ENCODE measurements around the gene ELL2.

Gene ELL2

DNA sequence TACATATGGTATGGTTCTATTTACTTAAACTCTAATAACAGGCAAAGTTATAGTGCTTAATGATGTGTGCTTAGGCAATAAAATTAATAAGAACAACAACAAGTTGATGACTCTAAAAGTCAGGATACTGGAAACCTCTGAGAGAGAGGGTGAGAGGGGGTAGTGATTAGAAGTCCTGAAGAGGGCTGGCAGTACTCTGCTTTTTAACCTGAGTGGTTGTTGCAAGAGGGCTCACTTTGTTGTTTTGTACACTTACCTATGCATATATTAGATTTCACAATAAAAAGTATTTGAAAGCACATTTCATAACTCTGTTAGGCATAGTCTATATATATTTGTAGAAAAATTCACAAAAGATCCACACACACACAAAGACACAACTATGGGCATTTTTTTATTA, 21.4 kb upstream of the ELL2 start:
- DNase-seq (ENCODE audit: low spot score): no peak

GRCh38 chr5:95976606-95977005, 15.0 kb upstream of the ELL2 start:
- DNase-seq (ENCODE audit: low spot score): no peak

DNA sequence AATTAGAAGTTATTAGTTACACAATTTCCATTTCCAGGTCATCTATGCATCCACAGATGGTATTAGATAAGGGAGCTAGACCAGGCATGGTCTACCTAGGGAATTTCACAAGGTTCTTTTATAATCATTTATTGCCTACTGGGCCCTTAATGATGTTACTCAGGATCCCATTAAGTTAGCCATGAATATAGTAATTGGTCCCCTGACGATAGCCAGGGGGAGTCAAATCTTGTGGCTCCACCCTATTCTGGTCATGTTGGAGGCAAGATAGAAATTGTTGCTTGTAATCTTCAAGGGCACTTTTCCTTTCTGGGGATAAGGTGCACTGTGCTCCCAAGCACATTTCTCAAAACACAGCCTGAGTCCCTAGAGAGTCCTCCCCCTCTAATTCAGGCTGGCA, 14.1 kb upstream of the ELL2 start:
- no peak for DNase-seq (ENCODE audit: low spot score)

GRCh38 chr5:95973793-95974325, 12.2 kb upstream of the ELL2 start:
- peak; percentile 12 for DNase-seq (ENCODE audit: low spot score)

GRCh38 chr5:95972196-95972595, 10.5 kb upstream of the ELL2 start:
- DNase-seq (ENCODE audit: low spot score): no peak

GRCh38 chr5:95970359-95970704, 8.7 kb upstream of the ELL2 start:
- DNase-seq (ENCODE audit: low spot score): no peak

DNA sequence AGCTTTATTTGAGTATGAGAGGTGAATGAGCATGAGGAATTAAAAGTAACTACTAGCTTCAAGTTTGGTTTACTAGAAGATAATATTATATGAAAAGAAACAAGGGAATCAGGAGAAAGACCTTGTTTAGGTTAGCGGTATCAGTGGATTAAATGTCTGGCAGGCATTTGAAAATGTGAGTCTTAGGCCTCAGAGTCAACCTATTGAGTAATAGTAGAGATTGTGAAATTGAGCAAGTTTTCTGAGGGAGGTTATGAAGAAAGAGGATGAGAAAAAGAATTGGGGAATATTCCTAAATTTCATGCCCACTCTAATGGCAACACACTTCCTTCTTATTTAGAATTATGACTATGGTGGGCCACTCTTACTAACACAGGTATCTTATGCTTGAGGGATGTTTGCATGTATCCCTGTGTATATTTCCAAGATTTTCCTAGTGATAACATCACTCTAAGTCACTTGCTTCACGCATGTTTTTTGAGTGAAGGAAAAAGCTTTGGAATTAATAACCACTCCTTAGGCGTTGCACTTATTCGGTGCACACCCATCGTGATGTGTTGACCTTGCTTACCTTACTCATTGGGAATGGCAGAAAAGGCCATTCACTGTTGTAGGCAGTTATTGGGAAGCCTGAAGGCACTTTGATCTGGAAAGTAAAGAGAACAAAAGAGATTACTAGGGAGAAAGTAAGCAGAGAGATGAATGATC, 8.2 kb upstream of the ELL2 start:
- no peak for DNase-seq (ENCODE audit: low spot score)

DNA sequence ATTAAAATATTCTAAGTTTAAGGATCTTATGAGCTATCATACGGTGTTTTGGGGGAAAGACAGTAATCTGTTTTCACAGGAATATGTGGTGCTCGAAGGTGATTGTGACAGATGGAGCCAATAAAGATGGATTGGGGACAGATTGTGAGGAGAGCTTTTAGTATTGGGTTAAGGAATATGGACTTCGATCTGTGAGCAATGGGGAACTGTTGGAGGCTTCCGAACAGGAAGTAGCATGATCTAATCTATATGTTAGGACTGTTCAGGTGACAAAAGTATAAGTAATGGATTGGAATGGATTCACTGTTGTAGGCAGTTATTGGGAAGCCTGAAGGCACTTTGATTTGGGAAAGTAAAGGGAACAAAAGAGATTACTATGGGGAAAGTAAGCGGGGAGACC, 7.4 kb upstream of the ELL2 start:
- no peak for DNase-seq (ENCODE audit: low spot score)

DNA sequence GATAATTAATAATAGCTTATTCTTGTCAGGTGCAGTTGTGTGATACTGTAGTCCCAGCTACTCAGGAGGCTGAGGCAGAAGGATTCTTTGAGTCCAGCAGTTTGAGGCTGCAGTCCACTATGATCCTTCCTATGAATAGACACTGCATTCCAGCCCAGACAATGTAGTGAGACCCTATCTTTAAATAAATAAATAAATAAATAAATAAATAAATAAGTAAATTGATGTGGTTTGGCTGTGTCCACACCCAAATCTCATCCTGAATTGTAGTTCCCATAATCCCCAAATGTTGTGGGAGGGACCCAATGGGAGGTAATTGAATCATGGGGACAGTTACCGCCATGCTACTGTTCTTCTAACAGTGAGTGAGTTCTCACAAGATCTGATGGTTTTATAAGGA, 5.6 kb upstream of the ELL2 start:
- DNase-seq (ENCODE audit: low spot score): no peak

DNA sequence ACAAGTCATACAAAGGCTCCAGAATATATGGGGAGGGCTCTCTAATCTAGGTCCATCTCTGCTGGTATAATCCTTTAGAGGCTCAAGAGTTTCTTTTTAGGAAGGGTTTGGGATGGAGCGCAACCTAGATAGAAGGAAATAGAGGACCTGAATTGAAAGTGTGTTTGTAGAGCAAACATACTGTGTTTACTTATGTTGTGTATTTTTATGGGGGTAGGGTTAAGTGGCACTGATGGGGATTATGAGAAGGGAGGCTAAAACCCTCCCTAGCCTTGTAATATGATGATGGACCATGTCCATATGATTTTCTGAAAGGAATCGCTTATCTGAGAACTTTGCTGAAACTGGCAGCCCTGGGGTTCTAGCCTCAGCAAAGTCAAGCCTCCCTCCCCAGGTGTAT, 4.4 kb upstream of the ELL2 start:
- DNase-seq (ENCODE audit: low spot score): no peak

- no peak for DNase-seq (ENCODE audit: low spot score)
These were observed 2.2 kb upstream of the ELL2 start for GRCh38 chr5:95963650-95964410.

DNA sequence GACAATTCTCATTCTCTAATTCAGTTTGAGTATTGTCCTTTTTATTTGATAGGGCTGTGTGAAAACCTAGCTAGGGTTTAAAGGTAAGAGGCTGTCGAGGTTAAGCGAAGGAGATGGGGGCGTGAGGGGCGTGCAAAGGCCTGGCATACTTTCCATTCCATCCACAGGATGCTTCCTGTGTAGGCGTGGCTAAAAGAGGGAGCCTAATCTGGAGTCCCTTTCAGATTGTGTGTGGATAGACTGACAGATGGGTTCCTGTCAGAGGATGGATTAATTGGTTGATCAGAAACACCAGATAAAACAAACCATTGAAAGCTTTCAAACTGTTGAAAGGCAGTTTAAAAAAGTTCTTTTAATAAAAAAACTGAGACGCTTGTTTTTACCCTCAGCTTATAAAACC, 1.1 kb upstream of the ELL2 start:
- DNase-seq (ENCODE audit: low spot score): peak; percentile 64

- no peak for DNase-seq (ENCODE audit: low spot score)
These were observed 773 bp upstream of the ELL2 start for GRCh38 chr5:95962475-95962773.

DNA sequence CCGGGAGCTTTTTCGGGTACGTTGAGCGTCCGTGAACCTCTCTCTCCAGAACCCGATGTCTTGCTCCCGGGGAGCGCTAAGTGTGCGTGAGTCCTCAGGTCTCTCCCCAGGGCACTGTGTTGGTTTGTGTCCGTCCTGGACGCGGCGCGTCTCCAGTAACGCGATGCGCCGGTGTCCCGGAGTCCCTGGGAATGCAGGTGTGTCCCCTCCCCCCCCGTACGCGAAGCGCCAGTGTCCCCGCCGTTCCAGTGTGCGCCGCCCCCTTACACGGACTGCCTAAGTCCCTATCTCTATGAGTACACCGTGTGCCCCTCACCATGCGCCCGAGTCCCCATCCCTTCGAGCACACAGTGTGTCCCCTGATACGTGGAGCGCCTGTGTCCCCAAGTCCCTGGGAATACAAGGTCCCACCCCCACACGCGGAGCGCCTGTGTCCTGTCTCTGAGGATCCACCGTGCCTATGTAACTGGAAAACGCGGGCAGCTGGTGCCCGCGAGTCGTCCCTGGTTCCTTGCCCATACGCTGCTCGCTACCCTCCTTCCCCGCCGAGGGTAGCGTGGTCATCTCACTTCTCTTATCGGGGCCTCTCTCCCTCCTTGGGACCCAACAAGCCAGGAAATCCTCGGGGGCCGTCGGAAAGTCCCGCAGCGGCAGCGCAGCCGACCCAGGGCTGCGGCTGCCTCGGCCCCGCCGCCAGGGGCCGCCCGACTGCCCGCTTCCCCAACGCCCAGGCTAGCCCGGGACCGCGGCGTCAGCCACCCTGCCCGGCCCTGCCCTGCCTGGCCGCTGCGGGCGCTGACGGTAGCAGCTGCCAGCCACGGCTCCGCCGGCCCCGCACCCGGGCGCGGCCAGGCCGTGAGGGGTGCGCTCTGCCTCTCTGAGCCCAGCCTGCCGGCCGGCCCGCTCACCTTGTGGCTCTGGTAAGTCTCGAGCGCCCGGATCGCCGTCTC, 709 bp downstream of the ELL2 start:
- peak; percentile 86 for DNase-seq (ENCODE audit: low spot score)

GRCh38 chr5:95959888-95960666, 1.6 kb downstream of the ELL2 start:
- peak; percentile 77 for DNase-seq (ENCODE audit: low spot score)

DNA sequence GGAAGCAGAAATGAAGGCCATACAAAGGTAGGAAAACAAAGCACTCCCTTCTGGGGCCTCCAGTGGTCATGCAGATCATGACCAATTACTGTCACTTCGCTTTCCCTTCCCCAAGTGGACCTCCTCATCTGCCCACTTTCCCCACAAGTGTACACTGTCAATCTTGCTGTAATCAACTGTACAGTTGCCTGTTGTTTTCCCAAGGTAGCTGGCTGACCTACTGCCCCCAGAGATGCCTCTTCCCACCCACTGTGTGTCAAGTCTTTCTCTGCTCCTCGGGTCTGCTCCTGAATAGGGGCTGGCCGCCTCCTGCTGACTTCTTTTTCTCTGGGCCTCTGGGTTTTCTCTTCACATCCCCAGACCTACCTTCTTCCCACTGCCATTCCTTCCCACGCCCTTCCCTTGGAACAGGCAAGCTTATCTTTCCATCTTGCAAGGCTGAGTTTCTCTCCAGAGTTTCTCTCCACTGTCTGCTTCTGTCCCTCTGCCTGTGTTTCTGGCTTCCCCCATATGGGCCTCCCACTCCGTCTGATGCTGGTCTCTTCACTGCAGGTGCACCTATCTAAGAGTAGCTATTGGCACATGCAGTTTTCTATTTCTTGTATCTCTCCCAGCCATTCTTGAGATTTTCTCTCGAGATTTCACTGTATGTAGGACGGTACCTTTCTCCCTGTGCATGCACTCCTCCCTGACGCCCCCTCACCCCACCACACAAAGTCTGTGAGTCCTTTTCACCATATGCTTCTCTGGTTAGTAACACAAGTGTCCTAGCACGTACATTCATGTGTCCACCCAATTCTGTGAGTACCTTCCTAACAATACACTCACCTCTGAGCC, 2.4 kb downstream of the ELL2 start:
- peak; percentile 11 for DNase-seq (ENCODE audit: low spot score)

DNA sequence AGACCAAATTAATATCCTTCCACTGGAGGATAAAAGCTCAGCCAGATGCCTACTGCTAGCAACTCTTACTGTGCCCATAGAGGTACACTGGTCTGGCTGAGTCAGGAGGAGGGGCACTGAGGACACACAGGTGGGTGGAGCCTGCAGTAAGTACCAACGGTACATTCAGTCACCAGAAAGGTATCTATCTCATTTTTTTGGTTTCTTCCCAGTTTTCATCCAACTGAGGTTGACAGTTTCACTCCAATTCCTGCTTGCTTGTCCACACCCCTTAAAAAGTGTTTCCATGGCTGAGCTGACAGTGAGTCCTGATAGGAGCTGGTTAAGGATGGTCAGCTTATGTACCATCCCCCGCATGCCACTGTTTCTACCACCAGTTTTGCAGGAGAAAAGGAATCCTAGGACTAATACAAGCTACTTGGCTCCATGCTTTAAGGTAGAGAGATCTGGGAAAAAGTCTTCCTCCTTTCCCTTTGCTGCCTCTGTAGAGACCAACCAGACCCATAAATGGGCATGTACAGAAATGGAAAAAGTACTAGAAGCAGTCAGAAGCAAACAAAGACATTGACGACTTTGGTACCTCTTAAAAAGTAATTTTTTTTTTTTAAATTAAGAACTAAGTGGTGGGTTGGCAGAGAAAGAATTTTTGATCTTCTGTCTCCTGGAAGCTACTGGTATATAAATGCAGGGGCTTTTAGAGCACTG, 3.2 kb downstream of the ELL2 start:
- peak; percentile 33 for DNase-seq (ENCODE audit: low spot score)

- DNase-seq (ENCODE audit: low spot score): no peak
These were observed 4.0 kb downstream of the ELL2 start for GRCh38 chr5:95957561-95958203.

- DNase-seq (ENCODE audit: low spot score): no peak
These were observed 4.8 kb downstream of the ELL2 start for GRCh38 chr5:95956900-95957293.

Measured in SW480 (cell line).